IgD-negative memory B cell (primary cell): ENCODE results near the gene FAM118A. TPM values are rescaled to one million over a fixed set of nuclear protein-coding genes. Genes with fewer than 3 reads are reported as not detected.

ENCODE experiments used
- polyA plus RNA-seq: library from polyadenylated mRNA; unstranded; fragments of 300-500 nt; fragmentation: Illumina TruSeq; gene quantifications from one replicate; pipeline ENCODE4 v1.2.3, GENCODE V29; 2021

The FAM118A gene
- polyA plus RNA-seq, 1 donor from 2014 or later: 24.0 TPM

Other genes starting within 250 kb of the FAM118A start
- gene NUP50, start 146.0 kb upstream of the FAM118A start, polyA plus RNA-seq: 43.9 TPM
- gene KIAA0930, start 69.0 kb upstream of the FAM118A start, polyA plus RNA-seq: 3.3 TPM
- 1.5 TPM for gene UPK3A, start 25.0 kb upstream of the FAM118A start, polyA plus RNA-seq
- not detected for gene SMC1B, start 103.7 kb downstream of the FAM118A start, polyA plus RNA-seq
- not detected for gene RIBC2, start 103.8 kb downstream of the FAM118A start, polyA plus RNA-seq
- not detected for gene FBLN1, start 192.9 kb downstream of the FAM118A start, polyA plus RNA-seq